HG03039 (cell line): ENCODE measurements around the gene ADA.

Experiments
- ATAC-seq: cut with Tn5 transposase; IDR thresholded peaks from one replicate; pipeline ENCODE4 v1.9.1; 2021; ENCODE audit warnings: mild to moderate bottlenecking, moderate library complexity; ENCODE audit not compliant: unreplicated experiment

Gene ADA

DNA sequence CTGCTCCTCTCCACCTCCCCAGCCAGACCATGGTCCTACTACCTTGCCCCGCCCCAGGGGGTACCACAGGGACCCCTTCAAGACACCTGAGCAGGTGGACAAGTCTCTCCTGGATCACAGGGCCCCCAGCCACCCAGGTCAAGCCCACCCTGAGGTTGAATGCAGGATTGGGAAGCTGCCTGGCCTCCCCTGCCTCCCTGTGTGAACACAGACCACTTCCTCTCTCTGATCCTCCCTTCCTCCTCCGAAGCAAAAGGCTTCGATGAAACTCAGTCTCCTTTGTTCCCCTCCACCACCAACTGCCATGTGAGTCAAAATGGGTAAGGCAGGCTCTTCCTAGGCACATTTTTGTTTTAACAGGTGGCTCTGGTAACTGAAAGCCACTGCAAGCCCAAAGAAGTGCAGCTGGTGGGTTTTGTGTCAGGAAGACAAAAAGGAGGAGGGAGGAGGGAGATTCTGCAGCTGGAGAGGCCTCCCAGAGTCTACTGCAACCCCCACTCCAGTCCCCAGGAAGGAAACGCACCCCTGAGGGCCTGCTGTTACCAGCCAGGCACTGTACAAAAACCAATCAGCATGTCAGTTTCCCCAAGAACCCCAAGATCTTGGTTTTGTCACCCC, 5.4 kb downstream of the ADA start:
- no peak for ATAC-seq

DNA sequence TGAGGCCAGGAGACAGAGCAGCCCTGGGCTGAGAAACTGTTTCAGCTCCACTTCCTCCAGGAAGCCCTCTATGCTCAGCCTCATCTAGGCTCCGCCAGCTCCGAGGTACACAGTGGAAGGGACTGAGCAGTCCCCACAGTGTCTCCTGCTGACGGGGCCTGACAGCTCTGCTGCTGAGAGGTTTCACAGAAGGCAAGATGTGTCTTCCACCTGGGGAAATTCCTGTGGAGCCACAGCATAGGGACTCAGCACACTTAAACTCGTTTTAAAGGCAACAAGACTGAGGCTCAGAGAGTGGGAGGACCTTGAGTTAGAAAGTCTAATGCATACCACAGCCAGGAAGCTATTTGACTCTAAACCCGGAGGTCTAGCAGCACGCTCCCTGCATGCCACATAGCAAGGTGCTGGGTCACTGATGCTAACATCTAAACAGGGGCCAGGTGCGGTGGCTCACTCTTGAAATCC, 6.8 kb downstream of the ADA start:
- ATAC-seq: no peak

DNA sequence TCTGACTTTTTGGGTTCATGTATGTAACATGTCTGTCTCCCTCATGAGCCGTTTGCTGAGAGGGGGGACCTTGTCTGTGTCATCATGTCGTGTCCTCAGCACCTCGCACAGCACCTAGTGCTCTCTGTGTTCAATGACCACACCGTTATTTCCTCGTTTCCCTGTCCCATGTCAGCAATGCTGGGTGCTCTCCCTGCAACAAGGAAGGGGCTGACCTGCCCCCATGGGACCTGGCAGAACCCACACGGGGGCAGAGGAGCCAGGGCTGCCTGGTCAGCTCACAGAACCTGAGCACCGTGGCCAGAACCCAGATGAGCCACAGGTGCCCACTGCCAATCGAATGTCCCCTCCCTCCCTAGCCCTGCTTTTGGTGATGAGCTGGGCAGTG, 7.3 kb downstream of the ADA start:
- no peak for ATAC-seq

DNA sequence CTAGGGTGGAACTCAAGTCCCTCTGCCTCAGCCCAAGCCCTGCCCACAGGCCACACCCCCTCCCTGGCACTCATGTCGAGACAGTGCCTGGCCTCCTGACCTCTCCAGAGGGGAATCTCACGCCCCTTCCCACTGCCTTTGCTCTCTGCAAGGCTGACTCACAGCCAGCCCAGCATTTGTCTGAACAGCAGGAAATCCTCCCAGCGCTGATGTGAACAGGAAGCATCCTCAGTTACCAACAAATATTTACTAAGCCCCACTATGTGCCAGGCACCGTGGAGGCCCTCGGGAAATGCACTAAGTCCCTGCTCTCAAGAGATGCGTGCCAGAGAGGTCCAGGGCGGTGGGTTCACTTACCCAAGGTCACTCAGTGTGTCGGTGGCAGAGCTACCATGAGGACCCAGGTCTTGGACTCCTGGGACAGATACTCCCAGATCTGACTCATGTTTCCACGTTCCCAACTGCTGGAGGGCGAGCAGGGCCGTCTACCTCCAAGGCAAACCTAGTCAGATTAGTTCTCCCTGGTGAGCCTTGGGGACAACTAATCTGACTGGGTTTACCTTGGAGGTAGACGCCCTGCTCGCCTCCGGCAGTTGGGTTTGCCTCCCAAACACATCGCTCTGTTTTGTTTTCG, 7.8 kb downstream of the ADA start:
- ATAC-seq: no peak

DNA sequence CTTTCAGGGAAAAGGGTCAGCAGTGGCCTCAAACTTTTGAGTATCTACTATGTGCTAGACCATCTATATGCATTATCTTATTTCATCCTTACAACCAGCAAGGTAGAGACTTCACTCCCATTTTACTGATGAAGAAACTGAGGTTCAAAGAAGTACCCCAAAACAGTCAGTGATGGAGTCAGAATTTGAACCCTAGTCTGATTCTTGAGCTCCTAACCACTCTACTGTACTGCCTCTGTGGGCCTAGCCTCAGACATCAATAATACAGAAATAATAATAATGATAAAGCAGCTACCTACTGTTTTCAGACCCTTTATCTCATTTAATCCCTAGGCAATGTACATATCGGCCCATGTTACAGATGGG, 8.4 kb downstream of the ADA start:
- ATAC-seq: no peak

DNA sequence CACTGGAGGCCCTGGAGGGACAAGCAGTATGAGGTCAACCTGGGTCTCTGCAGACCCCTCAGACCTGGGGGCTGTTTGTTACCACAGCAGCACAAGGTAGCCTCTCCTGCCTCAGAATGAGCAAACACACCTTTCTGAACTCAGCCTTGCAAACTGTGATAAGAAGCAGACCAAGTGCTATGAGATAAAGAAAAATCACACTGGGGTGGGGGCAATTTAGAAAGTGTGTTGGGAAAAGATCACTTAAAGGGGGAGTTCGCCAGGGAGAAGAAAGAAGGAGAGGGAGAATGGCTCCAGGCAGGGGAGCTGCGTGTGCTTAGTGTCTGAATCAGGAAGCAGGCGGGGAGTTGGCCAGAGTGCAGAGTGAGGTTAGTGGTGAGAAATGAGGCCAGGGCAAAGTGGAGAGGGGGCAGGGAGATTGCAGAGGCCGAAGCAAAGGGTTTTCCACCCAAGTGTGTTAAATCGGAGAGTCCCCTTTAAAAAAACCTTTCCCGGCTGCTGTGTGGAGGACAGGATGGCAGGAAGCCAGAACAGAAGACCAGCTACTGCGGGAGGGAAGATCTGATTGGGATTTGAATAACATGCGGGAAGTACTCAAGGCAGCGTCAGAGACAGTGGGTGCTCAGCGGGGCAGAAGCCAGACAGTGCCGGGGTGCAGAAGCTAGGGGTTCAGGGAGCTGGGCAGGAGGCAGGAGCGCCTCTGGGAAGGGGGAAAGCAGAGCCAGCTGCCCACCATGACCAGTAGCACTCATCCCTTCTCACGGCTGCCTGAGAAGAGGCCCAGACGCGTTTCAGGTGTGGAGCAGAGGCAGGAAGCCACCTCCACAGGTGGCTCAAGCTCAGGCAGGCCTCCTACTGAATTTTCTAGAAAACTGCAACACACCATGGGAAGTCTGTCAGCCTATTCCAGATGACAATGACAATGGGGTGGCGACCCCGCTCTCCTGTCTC, 9.0 kb downstream of the ADA start:
- ATAC-seq: no peak

DNA sequence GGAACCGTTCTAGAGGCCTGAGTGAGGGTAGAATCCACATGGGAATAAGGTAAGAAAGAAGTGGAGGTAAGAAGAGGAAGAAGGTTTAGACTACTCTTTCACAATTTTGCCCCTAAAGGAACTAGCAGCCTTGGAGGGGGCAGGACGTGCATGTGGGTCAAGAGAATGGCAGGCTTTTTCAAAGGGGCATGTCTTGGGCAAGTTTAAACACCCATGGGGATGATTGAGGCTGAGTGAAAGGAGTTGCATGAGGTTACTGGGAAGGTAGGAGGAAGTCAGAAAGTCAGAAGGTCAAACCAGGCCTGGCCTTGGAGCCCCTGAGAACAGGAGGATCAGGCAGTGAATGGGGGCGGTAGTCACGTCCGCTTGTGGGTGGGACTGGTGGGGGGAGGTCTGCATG, 10.2 kb downstream of the ADA start:
- ATAC-seq: no peak

DNA sequence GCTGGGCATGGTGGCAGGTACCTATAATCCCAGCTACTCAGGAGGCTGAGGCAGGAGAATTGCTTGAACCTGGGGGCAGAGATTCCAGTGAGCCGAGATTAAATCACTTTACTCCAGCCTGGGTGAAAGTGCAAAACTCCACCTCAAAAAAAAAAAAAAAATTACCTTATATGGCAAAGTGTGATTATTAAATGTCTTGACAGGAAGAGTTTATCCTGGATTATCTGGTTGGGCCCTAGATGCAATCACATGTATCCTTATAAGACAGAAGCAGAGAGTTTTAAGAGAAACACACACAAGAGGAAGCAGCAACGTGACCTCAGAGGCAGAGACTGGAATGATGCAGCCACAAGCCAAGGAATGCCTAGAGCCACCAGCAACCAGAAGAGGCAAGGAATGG, 11.0 kb downstream of the ADA start:
- no peak for ATAC-seq

DNA sequence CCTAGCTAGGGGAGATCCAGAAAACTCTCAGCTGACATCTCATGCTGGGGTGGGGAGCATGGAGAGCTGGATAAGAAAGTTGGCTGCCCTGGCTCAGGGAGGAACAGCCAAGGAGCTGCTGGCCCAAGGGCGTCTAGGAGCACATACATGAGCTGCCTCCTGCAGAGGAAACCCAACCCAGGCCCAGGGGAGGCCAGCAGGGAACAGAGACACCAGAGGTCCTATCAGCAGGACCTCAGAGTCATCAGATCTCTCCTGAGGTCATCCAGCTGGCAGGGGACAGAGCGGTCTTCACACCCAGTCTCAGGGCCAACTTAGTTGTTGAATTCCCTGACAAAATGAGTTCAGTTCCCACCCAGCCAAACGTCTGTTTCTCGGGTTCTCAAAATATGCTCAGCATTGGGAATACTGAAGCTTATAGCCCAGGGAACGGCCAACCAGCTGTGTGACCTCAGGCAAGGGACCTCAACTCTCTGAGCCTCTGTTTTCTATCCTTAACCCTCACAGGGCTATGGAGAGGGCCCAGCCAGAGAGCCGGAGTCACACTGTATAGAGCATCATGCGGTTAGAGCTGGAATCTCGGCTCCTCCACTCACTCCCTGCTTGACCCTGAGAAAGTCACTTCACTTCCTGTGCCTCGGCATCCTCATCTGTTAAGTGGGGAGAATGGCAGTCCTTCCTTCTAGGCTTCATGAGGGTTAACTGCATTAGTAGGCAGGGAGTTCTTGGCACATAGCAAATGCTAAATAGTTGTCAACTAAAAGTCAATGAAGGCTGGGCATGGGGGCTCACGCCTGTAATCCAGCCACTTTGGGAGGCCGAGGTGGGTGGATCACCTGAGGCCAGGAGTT, 13.8 kb downstream of the ADA start:
- no peak for ATAC-seq

DNA sequence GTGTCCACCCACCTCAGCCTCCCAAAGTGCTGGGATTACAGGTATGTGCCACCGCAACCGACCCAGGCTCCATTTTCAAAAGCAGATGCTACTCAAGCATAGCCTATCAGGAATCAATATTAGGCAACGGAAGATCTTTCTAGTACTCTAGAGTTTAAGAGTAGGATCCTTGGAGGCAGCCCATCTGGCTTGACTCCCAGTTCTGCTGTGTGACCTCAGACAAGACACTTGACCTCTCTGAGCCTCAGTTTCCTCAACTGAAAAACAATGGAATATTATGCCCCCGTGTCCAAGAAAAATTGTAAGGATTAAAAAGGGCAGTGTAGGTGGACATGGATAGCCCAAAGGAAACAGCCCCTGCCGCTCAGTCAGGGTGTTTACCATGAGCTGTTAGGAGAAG, 14.5 kb downstream of the ADA start:
- ATAC-seq: no peak

DNA sequence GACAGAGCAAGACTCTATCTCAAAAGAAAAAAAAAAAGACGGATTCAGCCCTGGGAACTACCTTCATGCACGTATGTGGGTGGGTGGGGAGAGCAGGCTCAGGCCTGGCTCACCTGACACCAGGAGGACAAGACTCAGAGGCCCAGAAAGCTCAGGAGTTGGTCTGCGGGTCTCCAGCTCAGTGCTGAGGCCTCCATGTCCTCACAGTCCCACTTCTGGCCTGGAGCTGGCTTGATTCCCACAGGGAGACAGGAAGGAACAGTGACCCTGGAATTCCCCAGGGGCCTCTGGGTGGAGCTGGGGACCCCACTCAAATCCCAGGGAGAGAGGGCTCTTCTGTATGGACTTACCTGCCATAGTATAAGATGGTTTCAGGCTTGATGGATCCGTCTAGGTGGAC, 15.6 kb downstream of the ADA start:
- no peak for ATAC-seq

DNA sequence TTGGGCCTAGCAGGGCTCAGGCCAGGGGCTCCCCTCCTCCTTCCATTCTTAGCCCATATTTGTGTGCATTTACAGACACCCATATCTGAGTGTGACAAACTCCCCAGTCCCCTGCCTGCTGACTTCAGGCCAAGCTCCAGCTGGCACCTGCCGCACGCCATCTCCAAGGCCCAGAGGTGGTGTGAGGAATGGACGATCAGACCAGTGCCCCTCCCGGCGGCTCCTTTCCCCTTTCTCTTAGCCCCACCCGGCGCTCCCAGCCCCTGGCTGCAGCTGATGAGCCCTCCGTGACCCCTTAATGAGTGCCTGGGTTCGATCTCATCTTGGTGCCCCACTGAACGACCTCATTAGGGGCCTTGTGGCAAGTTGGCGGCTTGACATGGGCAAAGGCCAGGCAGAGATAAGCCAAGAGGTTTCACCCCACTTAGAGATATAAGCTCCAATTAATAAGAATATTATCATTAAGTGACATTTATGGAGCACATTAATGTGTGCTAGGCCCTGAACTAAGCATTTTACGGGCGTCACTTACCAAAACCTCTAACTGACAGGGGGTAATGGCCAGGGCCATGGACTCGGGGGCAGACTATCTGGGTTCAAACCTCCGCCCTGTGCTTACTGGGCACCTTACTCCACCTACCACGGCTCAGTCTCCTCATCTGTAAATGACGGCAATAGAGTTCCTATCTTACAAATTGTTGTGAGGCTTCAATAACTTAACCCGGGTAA, 17.5 kb downstream of the ADA start:
- no peak for ATAC-seq

DNA sequence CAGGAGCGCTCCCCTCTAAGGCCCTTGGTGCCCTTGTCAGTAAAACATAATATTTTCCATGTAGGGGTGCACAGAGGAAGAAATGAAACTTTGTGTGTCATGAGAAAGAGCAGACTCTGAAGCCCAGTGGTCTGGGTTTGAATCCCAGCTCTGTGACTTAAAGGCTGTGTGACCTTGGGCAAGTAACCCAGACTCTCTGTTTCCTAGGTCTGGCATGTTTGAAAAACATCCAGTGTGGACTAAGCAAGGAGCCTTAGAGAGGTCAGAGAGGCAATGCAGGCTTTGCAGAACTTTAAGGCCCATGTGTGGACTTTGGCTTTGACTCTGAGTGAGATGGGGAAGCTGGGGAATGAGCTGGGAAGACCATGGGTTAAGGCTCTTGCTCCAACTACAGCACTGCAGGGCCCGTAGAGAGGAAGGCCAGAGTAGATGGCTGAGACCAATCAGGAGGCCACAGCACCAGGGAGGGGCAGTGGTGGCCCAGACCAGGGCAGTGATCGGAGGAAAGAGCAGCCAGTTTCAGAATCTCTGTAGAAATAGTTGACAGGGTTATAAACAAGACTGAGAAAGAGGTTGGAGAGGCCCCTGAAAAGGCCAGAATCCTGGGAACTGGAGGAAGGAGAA, 18.2 kb downstream of the ADA start:
- no peak for ATAC-seq

DNA sequence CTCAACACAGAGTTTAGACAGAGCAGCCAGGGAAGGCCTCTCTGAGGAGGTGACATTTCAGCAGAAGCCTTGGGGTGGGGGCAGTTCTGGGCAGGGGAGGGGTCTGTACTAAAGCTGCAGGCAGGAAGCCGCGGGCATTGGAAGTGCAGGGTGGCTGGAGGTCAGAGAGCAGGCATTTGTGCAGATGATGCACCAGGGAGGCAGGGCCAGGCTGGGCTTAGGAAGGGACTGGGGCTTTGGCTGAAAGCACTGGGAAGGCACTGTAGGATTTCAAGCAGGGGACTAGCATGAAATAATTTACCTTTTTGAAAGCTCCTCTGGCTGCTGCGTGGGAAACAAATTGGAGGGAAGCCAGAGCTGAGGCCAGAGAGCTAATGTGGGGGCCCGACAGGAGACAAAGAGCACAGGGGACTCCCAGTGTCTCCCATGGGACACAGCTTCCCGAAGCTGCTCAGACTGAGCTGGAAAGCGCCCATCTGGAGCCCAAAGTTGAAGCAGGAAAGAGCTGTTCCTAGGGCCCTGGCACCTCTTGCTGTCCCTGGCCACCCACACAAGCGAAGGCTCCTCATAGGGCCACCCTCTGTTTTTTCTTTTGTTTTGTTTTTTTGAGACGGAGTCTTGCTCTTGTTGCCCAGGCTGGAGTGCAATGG, 19.3 kb downstream of the ADA start:
- ATAC-seq: no peak

DNA sequence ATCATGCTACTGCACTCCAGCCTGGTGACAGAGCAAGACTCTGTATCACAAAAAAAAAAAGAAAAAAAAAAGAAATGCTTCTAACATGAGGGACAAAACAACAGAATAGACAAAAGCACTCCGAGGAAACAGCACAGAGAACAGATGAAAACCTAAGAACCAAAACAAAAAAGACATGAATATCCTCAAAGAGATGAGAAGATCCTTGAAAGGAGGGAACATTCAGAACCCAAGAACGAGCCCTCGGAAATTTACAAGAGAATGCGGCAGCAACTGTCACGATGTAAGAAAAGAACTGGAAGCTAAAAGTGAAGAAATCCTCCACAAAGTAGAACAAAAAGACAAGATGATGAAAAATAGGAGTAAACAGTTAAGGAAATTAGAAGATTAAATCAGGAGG, 21.2 kb downstream of the ADA start:
- ATAC-seq: no peak

DNA sequence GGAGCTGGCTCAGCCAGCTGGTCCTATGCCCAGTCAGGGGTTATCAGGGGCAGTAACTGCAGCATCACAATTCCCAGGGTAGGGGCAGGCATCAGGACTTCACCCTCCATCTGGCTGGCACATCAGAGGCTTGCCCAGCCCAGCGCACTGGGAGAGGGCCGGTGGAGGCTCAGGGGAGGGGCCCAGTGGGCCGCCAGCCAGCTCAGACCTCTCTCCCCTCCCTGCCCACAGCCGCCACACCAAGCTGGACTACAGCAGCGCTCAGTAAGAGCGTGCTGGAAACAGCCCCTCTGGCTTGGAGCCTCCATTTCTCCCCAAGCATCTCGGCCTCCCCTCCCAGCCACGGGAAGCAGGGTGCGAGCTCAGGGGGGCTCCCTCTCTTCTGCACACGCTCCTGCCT, 22.0 kb downstream of the ADA start:
- ATAC-seq: no peak

DNA sequence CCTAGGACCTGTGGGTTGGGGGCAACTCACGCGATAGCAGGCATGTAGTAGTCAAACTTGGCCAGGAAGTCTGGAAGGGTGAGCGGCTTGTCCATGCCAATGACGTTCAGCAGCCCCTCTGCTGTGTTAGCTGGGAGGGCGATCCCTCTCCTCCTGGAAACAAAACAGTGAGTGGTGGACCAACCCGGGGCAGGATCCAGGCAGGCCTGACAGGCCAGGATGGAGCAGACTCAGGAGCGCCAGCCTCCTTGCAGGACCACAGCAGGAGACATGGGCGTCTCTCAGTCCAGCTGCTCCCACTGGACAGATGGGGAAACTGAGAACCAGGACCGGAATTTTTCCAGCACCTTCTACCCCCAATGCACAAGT, 22.5 kb downstream of the ADA start:
- no peak for ATAC-seq

DNA sequence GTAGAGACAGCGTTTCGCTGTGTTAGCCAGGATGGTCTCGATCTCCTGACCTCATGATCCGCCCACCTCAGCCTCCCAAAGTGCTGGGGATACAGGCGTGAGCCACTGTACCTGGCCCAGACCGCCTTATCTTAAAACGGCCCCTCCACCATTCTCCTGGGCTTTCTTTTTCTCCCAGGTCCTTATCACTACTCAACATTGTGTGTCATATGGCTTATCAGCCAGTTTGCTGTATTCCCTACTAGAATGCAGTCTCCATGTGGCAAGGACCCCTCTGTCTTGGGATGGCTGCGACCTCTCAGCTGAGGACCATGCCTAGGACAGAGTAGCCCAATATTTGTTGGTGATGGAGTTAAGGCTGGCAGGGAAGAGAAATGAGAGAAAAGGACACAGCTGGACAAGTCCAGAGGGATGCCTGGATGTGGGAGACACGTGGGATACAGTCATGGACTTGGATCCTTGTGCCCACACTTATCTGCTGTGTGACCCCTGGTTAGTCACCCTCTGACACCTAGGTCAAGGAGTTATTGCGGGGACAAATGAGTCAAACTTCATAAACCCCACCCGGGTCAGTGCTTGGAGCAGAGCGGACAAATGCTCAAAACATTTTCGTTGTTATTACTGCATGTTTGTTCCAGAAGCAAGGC, 24.0 kb downstream of the ADA start:
- ATAC-seq: no peak

DNA sequence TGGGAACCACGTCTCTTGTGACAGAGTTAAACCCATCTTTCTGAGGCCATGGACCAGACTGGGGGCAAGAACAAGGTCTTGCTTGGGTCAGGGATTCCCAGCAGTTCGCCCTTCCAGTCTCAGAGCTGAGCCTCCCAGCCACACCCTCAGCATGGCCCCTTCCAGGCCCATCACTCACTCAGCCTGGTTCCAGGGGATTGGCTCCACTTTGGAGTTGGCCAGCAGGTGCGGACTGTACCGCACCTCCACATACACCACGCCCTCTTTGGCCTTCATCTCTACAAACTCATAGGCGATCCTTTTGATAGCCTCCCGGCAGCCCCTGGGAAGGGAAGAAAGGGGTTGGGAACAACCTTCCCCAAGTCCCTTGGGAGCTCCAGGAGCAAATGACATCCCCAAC, 25.2 kb downstream of the ADA start:
- ATAC-seq: no peak
